A549 (cell line): ENCODE data around the gene FAM241B. TPM values are rescaled to one million over a fixed set of nuclear protein-coding genes. Genes with fewer than 3 reads are reported as not detected.

ENCODE experiments used
- ATAC-seq, 2 experiments: fragments of 200-7000 bp in 1 of 2; fragments of >200 bp in 1 of 2; cut with Nextera tagmentation in 1 of 2; cut with Tn5 transposase in 1 of 2; 3 replicates each; pipeline versions ENCODE4 v1.8.0 to v1.9.1; 2018 to 2020; ENCODE audit warnings: mild to moderate bottlenecking in 1 of 2, moderate library complexity in 1 of 2
- CTCF ChIA-PET: fragments of 300-600 bp; sonication (Branson Sonifier 250); formaldehyde crosslinking; extraction: SDS; loops from one replicate; lab custom pipeline; 2021; ENCODE audit warnings: antibody characterized with exemption, inconsistent platforms; lab: Yijun Ruan, JAX
- POLR2A ChIA-PET: fragments of 350-600 bp; formaldehyde crosslinking; extraction: SDS; loops from one replicate; lab custom pipeline; 2021; ENCODE audit warnings: antibody characterized with exemption, inconsistent platforms; lab: Yijun Ruan, JAX
- DNase-seq, 2 experiments: peaks; one replicate each; pipeline versions ENCODE4 v3.0.0 to v3.0.0-alpha.2; 2011 to 2016; ENCODE audit warnings: low read depth in 1 of 2, low spot score in 1 of 2
- FAIRE-seq: peaks from 2 replicates; lab custom pipeline; 2011; peaks lifted over from hg19 to GRCh38; lab: Jason Lieb, UNC
- H3K27ac ChIP-seq, 2 experiments: fragments of >200 bp; sonication (Bioruptor Twin); formaldehyde crosslinking; 3 replicates each; pipeline ENCODE4 v1.5.1; 2016 to 2017
- H3K4me1 ChIP-seq: fragments of >200 bp; sonication (Bioruptor Twin); formaldehyde crosslinking; 3 replicates; pipeline ENCODE4 v1.6.1; 2016
- H3K4me2 ChIP-seq: fragments of >200 bp; sonication (Bioruptor Twin); formaldehyde crosslinking; 3 replicates; pipeline ENCODE4 v1.6.1; 2016
- H3K4me3 ChIP-seq: fragments of >200 bp; sonication (Bioruptor Twin); formaldehyde crosslinking; 3 replicates; pipeline ENCODE4 v1.5.1; 2016
- H3K9me3 ChIP-seq: fragments of >200 bp; sonication (Bioruptor Twin); formaldehyde crosslinking; 3 replicates; pipeline ENCODE4 v1.6.1; 2016
- CBX8 ChIP-seq: fragments of 200-600 bp; sonication (generic); IDR thresholded peaks from 2 replicates; pipeline ENCODE4 v1.6.1; 2016
- CHD2 ChIP-seq: fragments of 150-350 bp; IDR thresholded peaks from 2 replicates; pipeline ENCODE4 v1.6.1; 2014; ENCODE audit warnings: low read length; ENCODE audit not compliant: partially characterized antibody
- EP300 ChIP-seq, 2 experiments: fragments of >200 bp; sonication (Bioruptor Twin); formaldehyde crosslinking; IDR thresholded peaks; 2 replicates in 1 of 2; 3 replicates in 1 of 2; pipeline ENCODE4 v1.6.1; 2016 to 2017
- ESRRA ChIP-seq: fragments of 150-350 bp; IDR thresholded peaks from 2 replicates; pipeline ENCODE4 v1.6.1; 2014; ENCODE audit warnings: mild to moderate bottlenecking, low read length, borderline replicate concordance
- FOSB ChIP-seq: fragments of 250-450 bp; sonication (Bioruptor Pico); IDR thresholded peaks from 2 replicates; pipeline ENCODE4 v1.5.0; 2020; ENCODE audit warnings: mild to moderate bottlenecking, moderate library complexity
- HEYL ChIP-seq: fragments of 250-450 bp; sonication (Bioruptor Pico); IDR thresholded peaks from 2 replicates; pipeline ENCODE4 v1.8.0; 2021; ENCODE audit warnings: mild to moderate bottlenecking, moderate library complexity
- HOXA7 ChIP-seq: fragments of 250-450 bp; sonication (Bioruptor Pico); IDR thresholded peaks from 2 replicates; pipeline ENCODE4 v1.5.0; 2020; ENCODE audit warnings: mild to moderate bottlenecking, moderate library complexity
- HOXB13 ChIP-seq: fragments of 250-450 bp; sonication (Bioruptor Pico); IDR thresholded peaks from 2 replicates; pipeline ENCODE4 v1.5.0; 2020; ENCODE audit warnings: low read depth, mild to moderate bottlenecking, moderate library complexity
- HOXB5 ChIP-seq: fragments of 250-450 bp; sonication (Bioruptor Pico); IDR thresholded peaks from 2 replicates; pipeline ENCODE4 v1.5.0; 2020; ENCODE audit warnings: mild to moderate bottlenecking, moderate library complexity
- JUN ChIP-seq, 2 experiments: fragments of >200 bp; sonication (Bioruptor Twin); formaldehyde crosslinking; IDR thresholded peaks; 2 replicates in 1 of 2; 3 replicates in 1 of 2; pipeline ENCODE4 v1.6.1; 2016 to 2017
- JUNB ChIP-seq: fragments of >200 bp; sonication (Bioruptor Twin); formaldehyde crosslinking; IDR thresholded peaks from 2 replicates; pipeline ENCODE4 v1.6.1; 2016
- KDM5A ChIP-seq: fragments of 200-600 bp; sonication (generic); IDR thresholded peaks from 2 replicates; pipeline ENCODE4 v1.6.1; 2016; ENCODE audit warnings: antibody characterized with exemption, mild to moderate bottlenecking
- NFE2L2 ChIP-seq: fragments of 150-350 bp; conservative IDR thresholded peaks from 2 replicates; pipeline ENCODE4 v1.6.1; 2014; ENCODE audit warnings: low read length
- NPAS2 ChIP-seq: fragments of 250-450 bp; sonication (Bioruptor Pico); IDR thresholded peaks from 2 replicates; pipeline ENCODE4 v1.8.0; 2022; ENCODE audit warnings: mild to moderate bottlenecking, moderate library complexity, borderline replicate concordance
- NR3C1 ChIP-seq: fragments of >200 bp; sonication (Bioruptor Twin); formaldehyde crosslinking; IDR thresholded peaks from 3 replicates; pipeline ENCODE4 v1.6.1; 2017
- POLR2AphosphoS2 ChIP-seq: conservative IDR thresholded peaks from 2 replicates; pipeline ENCODE4 v1.6.1; 2012; ENCODE audit warnings: low read length, improper control_type of control experiment, inconsistent platforms
- RARB ChIP-seq: fragments of 250-450 bp; sonication (Bioruptor Pico); IDR thresholded peaks from 2 replicates; pipeline ENCODE4 v1.8.0; 2021; ENCODE audit warnings: mild to moderate bottlenecking, moderate library complexity
- RCOR1 ChIP-seq: fragments of 150-350 bp; IDR thresholded peaks from 2 replicates; pipeline ENCODE4 v1.6.1; 2014; ENCODE audit warnings: antibody characterized with exemption, low read length, low read depth
- SMC3 ChIP-seq: fragments of >200 bp; sonication (Bioruptor Twin); formaldehyde crosslinking; IDR thresholded peaks from 3 replicates; pipeline ENCODE4 v1.6.1; 2018; ENCODE audit warnings: inconsistent platforms
- WGBS: methylation state at CpG from one replicate; pipeline ENCODE4 v1.1.6; 2017; ENCODE audit errors: missing lambda C conversion rate; 5-methylcytosine and 5-hydroxymethylcytosine counted together
- polyA plus RNA-seq, 4 experiments: library from polyadenylated mRNA; depleted of rRNA in 3 of 4; stranded (reverse); fragments of >200 nt; fragmentation: RNase III in 1 of 4; extraction: RNeasy Plus Mini Kit Qiagen cat#74134 plus additional on column Dnase treatment in 1 of 4; gene quantifications; 2 replicates in 3 of 4; 3 replicates in 1 of 4; pipeline ENCODE4 v1.2.3, GENCODE V29; 2011 to 2017
- TF ChIP-seq, protein P1 (sequence below): IDR thresholded peaks from 2 replicates; pipeline ENCODE4 v1.6.1; 2012; ENCODE audit warnings: low read depth, borderline replicate concordance
- TF ChIP-seq, protein P2 (sequence below): fragments of >200 bp; sonication (Bioruptor Twin); formaldehyde crosslinking; IDR thresholded peaks from 3 replicates; pipeline ENCODE4 v1.6.1; 2016
- TF ChIP-seq, protein P3 (sequence below): IDR thresholded peaks from 2 replicates; pipeline ENCODE4 v1.6.1; 2012
- TF ChIP-seq, protein P4 (sequence below): fragments of 200-600 bp; sonication (generic); IDR thresholded peaks from 2 replicates; pipeline ENCODE4 v1.6.1; 2016; ENCODE audit warnings: antibody characterized with exemption, mild to moderate bottlenecking, moderate library complexity
- TF ChIP-seq, protein P5 (sequence below): fragments of >200 bp; sonication (Bioruptor Twin); formaldehyde crosslinking; IDR thresholded peaks from 2 replicates; pipeline ENCODE4 v1.6.1; 2016
- TF ChIP-seq, protein P6 (sequence below): IDR thresholded peaks from 2 replicates; pipeline ENCODE4 v1.6.1; 2012

FAM241B gene
- polyA plus RNA-seq, 2 of the 4 experiments (the other 2 are of a cell fraction), result 22.8 to 23.8 TPM

DNA sequence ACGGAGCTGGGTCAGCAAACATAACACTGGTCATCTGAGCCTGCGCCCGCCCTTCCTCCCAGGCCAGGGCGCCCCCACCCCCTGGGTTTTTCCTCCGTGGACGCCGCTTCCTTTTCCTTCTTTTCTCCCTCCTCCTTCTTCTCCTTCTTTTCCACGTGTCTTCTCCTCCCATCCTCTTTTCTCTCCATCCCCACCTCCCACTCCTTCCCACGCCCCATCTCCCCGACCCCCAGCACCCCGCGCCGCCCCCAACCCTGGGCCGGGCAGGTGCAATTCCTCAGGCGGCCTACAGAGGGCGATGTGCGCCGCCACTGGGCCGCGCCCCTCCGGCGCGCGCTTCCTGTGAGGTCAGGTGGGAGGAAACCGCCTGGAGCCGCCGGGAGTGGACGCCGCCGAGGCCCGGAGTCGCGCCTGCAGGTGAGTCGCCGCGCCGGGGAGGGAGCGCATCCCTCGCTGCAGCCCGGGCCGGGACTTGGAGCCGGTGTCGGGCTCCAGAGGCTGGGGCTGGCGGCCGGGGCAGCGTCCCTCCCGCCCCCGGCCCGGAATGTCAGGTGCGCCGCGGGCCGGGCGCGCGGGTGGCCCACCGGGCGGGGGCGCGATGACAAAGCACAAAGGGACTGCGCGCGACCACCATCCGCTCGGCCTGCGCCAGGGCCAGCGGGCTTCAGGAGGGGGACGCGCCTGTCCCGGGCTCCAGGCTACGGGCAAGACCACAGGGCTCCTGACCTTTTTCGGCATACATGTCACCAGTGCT is at the start of gene FAM241B (continued):
- TF ChIP-seq HOXB5 (CRISPR knock-in tag) (no peak), JUN (IDR thresholded peaks at IDR 0.05) (peak in 1 of 2 experiments; percentile 62; a peak in 2 of 5 replicates), NFE2L2 (no peak), RCOR1 (no peak), HOXB13 (no peak), ESRRA (no peak), FOSB (no peak), SMC3 (peak; percentile 33; the same call in 2 of the 3 replicates), NPAS2 (CRISPR knock-in tag) (no peak), CHD2 (no peak), EP300 (IDR thresholded peaks at IDR 0.05) (no peak), RARB (no peak), KDM5A (no peak), CBX8 (no peak), NR3C1 (no peak), HEYL (no peak)
- TF ChIP-seq, protein P1, sequence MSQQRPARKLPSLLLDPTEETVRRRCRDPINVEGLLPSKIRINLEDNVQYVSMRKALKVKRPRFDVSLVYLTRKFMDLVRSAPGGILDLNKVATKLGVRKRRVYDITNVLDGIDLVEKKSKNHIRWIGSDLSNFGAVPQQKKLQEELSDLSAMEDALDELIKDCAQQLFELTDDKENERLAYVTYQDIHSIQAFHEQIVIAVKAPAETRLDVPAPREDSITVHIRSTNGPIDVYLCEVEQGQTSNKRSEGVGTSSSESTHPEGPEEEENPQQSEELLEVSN, result peak; percentile 51; the same call in 1 of the 2 replicates
- TF ChIP-seq, protein P2, sequence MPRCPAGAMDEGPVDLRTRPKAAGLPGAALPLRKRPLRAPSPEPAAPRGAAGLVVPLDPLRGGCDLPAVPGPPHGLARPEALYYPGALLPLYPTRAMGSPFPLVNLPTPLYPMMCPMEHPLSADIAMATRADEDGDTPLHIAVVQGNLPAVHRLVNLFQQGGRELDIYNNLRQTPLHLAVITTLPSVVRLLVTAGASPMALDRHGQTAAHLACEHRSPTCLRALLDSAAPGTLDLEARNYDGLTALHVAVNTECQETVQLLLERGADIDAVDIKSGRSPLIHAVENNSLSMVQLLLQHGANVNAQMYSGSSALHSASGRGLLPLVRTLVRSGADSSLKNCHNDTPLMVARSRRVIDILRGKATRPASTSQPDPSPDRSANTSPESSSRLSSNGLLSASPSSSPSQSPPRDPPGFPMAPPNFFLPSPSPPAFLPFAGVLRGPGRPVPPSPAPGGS, result no peak
- TF ChIP-seq, protein P3, sequence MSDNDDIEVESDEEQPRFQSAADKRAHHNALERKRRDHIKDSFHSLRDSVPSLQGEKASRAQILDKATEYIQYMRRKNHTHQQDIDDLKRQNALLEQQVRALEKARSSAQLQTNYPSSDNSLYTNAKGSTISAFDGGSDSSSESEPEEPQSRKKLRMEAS, result peak; percentile 48
- TF ChIP-seq, protein P4, sequence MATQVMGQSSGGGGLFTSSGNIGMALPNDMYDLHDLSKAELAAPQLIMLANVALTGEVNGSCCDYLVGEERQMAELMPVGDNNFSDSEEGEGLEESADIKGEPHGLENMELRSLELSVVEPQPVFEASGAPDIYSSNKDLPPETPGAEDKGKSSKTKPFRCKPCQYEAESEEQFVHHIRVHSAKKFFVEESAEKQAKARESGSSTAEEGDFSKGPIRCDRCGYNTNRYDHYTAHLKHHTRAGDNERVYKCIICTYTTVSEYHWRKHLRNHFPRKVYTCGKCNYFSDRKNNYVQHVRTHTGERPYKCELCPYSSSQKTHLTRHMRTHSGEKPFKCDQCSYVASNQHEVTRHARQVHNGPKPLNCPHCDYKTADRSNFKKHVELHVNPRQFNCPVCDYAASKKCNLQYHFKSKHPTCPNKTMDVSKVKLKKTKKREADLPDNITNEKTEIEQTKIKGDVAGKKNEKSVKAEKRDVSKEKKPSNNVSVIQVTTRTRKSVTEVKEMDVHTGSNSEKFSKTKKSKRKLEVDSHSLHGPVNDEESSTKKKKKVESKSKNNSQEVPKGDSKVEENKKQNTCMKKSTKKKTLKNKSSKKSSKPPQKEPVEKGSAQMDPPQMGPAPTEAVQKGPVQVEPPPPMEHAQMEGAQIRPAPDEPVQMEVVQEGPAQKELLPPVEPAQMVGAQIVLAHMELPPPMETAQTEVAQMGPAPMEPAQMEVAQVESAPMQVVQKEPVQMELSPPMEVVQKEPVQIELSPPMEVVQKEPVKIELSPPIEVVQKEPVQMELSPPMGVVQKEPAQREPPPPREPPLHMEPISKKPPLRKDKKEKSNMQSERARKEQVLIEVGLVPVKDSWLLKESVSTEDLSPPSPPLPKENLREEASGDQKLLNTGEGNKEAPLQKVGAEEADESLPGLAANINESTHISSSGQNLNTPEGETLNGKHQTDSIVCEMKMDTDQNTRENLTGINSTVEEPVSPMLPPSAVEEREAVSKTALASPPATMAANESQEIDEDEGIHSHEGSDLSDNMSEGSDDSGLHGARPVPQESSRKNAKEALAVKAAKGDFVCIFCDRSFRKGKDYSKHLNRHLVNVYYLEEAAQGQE, result no peak
- TF ChIP-seq, protein P5, sequence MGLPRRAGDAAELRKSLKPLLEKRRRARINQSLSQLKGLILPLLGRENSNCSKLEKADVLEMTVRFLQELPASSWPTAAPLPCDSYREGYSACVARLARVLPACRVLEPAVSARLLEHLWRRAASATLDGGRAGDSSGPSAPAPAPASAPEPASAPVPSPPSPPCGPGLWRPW, result no peak
- TF ChIP-seq, protein P6, sequence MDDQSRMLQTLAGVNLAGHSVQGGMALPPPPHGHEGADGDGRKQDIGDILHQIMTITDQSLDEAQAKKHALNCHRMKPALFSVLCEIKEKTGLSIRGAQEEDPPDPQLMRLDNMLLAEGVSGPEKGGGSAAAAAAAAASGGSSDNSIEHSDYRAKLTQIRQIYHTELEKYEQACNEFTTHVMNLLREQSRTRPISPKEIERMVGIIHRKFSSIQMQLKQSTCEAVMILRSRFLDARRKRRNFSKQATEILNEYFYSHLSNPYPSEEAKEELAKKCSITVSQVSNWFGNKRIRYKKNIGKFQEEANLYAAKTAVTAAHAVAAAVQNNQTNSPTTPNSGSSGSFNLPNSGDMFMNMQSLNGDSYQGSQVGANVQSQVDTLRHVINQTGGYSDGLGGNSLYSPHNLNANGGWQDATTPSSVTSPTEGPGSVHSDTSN, result no peak

DNA sequence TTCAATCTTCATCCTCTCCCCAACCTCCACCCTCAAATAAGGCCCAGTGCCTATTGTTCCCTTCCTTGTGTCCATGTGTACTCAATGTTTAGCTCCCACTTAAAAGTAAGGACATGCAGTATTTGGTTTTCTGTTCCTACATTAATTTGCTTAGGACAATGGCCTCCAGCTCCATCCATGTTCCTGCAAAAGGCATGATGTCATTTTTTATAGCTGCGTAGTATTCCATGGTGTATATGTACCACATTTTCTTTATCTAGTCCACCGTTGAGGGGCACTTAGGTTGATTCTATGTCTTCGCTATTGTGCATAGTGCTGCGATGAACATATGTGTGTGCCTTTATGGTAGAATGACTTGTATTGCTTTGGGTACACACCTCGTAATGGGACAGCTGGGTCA is 49.6 kb upstream of the FAM241B start:
- Histone ChIP-seq H3K4me2 (no peak overlapping the region), H3K4me1 (no peaks in the 10 kb centered on the region), H3K4me3 (no peak overlapping the region), H3K9me3 (no peaks in the 10 kb centered on the region), H3K27ac (no peak overlapping the region)
- FAIRE-seq, result no peak
- ATAC-seq, result no peak
- ChIA-PET POLR2A (no interaction called here), CTCF (interaction anchor here (1.3 to 1.6 kb wide), 2 partner anchors 19 to 64 kb away, joined by 3 to 4 read pairs; no protein-coding TSS in a partner anchor)
- no peak for TF ChIP-seq RARB
- TF ChIP-seq NPAS2 (CRISPR knock-in tag), result no peak
- no peak for TF ChIP-seq JUNB
- TF ChIP-seq CHD2, result no peak
- TF ChIP-seq HEYL, result no peak
- no peak for TF ChIP-seq HOXA7 (CRISPR knock-in tag)
- no peak for TF ChIP-seq POLR2AphosphoS2
- DNase-seq, result no peak
- WGBS, result 22% methylated on average over 5 of the region's 5 CpGs
